Tibial artery (tissue), 4 donors: ENCODE data around the gene ACAT2.
A peak's percentile ranks its signal among the peaks of the same experiment; 100 is the strongest.
"Not testable (repeated sequence)": the region's sequence is repeated elsewhere in the genome, so short reads cannot be mapped to it uniquely, and the experiment has no call there.

Source experiments
- DNase-seq, 2 donors: peaks; one replicate each; pipeline ENCODE4 v3.0.0-alpha.2; 2019
- H3K27ac ChIP-seq, 2 donors: fragments of 200-600 bp; sonication (generic) in 1 of 2; 1 replicate in 1 of 2; 2 replicates in 1 of 2; pipeline ENCODE4 v1.5.1; 2018 to 2019; ENCODE audit warnings: mild to moderate bottlenecking in 1 of 2
- H3K27me3 ChIP-seq, 2 donors: fragments of 200-600 bp; sonication (generic) in 1 of 2; one replicate each; pipeline versions ENCODE4 v1.5.1 to v1.6.0; 2016 to 2019
- H3K36me3 ChIP-seq, 3 donors: fragments of 200-600 bp; sonication (generic) in 2 of 3; one replicate each; pipeline ENCODE4 v1.5.1; 2016 to 2019; ENCODE audit warnings: mild to moderate bottlenecking in 2 of 3
- H3K4me1 ChIP-seq, 4 donors: fragments of 200-600 bp; sonication (generic) in 2 of 4; 1 replicate in 3 of 4; 2 replicates in 1 of 4; pipeline ENCODE4 v1.5.1; 2016 to 2019
- H3K4me3 ChIP-seq, 2 donors: fragments of 200-600 bp; sonication (generic) in 1 of 2; 1 replicate in 1 of 2; 2 replicates in 1 of 2; pipeline ENCODE4 v1.5.1; 2018 to 2019; ENCODE audit warnings: mild to moderate bottlenecking in 2 of 2
- H3K9me3 ChIP-seq, 3 donors: fragments of 200-600 bp; sonication (generic) in 1 of 3; one replicate each; pipeline ENCODE4 v1.5.1; 2016 to 2019
- intact Hi-C: fragments of 100-400 bp; cut with DNase I; formaldehyde crosslinking; loops from one replicate; pipeline ENCODE4 v1.15.0; 2023; ENCODE audit warnings: low total_unique reads
- TF ChIP-seq, protein P1 (sequence below), 2 experiments: fragments of 200-600 bp in 1 of 2; fragments of 450-650 bp in 1 of 2; IDR thresholded peaks; one replicate each; pipeline ENCODE4 v1.5.1; 2017 to 2019; ENCODE audit warnings: antibody characterized with exemption in 2 of 2, mild to moderate bottlenecking in 1 of 2, moderate library complexity in 1 of 2

ACAT2 gene

DNA sequence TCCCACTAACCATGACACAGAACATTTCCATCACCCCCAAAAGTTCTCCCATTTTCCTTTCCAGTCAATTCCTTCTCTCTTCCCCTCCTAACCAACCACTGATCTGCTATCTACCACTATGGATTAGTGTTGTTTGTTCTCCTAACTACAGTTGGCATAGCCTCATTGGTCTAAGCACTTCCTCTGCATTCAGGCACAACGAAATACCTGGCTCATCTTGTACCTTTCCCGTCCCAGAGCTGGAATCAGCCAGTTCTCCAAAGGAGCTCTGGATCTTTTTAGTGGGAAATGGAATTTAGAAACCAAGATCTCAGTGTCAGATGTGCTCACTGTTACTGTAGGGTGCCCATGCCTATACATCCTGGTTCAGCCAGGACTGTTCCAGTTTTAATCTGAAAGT is 38.6 kb upstream of the ACAT2 start:
- no peak overlapping the region for H3K27ac ChIP-seq
- H3K27me3 ChIP-seq, result no peaks in the 10 kb centered on the region
- DNase-seq, result no peak
- intact Hi-C loops, result no loop called here
- H3K4me1 ChIP-seq, result peaks cover 0 to 12% (median 6%) of the 10 kb centered on the region in 4 donors
- TF ChIP-seq, protein P1, sequence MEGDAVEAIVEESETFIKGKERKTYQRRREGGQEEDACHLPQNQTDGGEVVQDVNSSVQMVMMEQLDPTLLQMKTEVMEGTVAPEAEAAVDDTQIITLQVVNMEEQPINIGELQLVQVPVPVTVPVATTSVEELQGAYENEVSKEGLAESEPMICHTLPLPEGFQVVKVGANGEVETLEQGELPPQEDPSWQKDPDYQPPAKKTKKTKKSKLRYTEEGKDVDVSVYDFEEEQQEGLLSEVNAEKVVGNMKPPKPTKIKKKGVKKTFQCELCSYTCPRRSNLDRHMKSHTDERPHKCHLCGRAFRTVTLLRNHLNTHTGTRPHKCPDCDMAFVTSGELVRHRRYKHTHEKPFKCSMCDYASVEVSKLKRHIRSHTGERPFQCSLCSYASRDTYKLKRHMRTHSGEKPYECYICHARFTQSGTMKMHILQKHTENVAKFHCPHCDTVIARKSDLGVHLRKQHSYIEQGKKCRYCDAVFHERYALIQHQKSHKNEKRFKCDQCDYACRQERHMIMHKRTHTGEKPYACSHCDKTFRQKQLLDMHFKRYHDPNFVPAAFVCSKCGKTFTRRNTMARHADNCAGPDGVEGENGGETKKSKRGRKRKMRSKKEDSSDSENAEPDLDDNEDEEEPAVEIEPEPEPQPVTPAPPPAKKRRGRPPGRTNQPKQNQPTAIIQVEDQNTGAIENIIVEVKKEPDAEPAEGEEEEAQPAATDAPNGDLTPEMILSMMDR (IDR thresholded peaks at IDR 0.05), result no peak
- no peaks in the 10 kb centered on the region for H3K36me3 ChIP-seq
- no peaks in the 10 kb centered on the region for H3K9me3 ChIP-seq
- no peak overlapping the region for H3K4me3 ChIP-seq

DNA sequence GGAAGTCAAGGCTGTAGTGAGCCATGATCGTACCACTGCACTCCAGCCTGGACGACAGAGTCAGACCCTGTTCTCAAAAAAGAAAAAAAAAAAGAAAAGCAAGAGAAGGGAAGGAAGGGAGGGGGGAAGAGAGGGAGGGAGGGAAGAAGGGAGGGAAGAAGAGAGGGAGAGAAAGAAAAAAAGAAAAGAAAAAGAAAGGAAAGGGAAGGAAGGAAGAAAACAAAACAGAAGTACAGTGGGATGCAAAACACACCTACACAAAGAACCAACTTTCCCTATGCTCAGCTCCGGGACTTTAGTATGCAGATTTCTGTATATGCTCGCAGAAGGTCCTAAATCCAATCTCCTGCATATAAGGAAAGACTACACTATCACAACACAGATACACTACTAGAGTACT is 37.1 kb upstream of the ACAT2 start:
- intact Hi-C loops, result loop anchor here (5.0 kb wide), 1 partner anchor 38 kb away; the partner anchor contains the start of gene ACAT2
- H3K4me1 ChIP-seq, result peaks cover 0 to 19% (median 11%) of the 10 kb centered on the region in 4 donors
- no peak overlapping the region for H3K27ac ChIP-seq
- H3K9me3 ChIP-seq, result no peaks in the 10 kb centered on the region
- no peak overlapping the region for H3K4me3 ChIP-seq
- TF ChIP-seq, protein P1 (IDR thresholded peaks at IDR 0.05), result no peak
- no peaks in the 10 kb centered on the region for H3K36me3 ChIP-seq
- H3K27me3 ChIP-seq, result no peaks in the 10 kb centered on the region
- no peak for DNase-seq

DNA sequence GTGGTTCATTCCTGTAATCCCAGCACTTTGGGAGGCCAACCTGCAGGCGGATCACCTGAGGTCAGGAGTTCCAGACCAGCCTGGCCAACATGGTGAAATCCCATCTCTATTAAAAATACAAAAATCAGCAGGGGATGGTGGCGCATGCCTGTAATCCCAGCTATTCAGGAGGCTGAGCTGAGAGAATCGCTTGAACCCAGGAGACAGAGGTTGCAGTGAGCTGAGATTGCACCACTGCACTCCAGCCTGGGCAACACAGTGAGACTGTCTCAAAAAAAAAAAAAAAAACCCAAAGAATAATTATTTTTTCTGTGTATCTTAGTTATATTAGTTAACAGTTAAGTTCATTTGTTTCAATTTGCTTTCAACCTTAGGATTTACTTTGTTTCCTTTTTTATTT is 36.6 kb upstream of the ACAT2 start:
- intact Hi-C loops, result loop anchor here (5.0 kb wide), 1 partner anchor 37 kb away; the partner anchor contains the start of gene ACAT2
- not testable (repeated sequence) for H3K36me3 ChIP-seq

DNA sequence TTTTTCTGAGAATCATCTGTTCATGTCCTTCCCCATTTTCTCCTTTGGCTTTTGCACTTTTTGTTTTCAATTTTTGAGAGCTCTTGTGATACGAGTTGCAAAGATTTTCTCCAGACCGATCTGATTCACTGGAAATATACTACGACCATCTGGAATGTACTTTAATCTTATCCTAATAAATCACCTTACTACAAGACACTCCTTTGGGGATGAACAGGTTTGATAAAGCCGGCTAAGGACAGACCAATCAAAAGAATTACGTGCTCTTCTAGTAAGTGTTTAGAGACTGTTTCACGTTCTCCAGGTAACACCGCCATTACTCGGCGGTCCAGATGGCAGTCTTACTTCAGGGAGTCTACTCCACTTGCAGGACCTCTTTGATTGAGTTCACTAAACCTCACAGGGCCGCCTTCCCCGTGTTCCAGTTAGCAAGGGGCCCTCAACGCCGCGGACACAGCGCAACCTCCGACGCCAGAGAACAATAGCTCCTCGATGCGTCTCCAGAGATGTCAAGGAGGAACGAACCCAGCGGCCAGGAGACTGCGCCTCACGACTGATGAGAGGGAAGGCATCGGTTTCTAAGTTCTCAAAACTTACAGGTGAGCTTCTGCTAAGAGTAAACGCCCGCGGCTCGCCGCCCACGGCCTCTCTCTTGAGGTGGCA is 35.5 kb upstream of the ACAT2 start:
- peak overlapping the region; percentile 99 for H3K27ac ChIP-seq
- H3K9me3 ChIP-seq, result no peaks in the 10 kb centered on the region
- no peaks in the 10 kb centered on the region for H3K27me3 ChIP-seq
- intact Hi-C loops, result loop anchor here (2.0 to 5.0 kb wide), 3 partner anchors 34 to 62 kb away; partner anchors contain the start of genes ACAT2, SOD2 and TCP1
- H3K36me3 ChIP-seq, result no peaks in the 10 kb centered on the region
- H3K4me3 ChIP-seq, result peak overlapping the region; percentile 84 to 96
- no peak for DNase-seq
- H3K4me1 ChIP-seq, result peaks cover 0 to 35% (median 20%) of the 10 kb centered on the region in 4 donors
- TF ChIP-seq, protein P1 (IDR thresholded peaks at IDR 0.05), result no peak

More for the DNA sequence above, 36.6 kb upstream of the ACAT2 start:
- peaks cover 0 to 23% (median 11%) of the 10 kb centered on the region in 4 donors for H3K4me1 ChIP-seq
- DNase-seq, H3K27ac ChIP-seq, H3K4me3 ChIP-seq, H3K9me3 ChIP-seq, H3K27me3 ChIP-seq: not testable (repeated sequence)

DNA sequence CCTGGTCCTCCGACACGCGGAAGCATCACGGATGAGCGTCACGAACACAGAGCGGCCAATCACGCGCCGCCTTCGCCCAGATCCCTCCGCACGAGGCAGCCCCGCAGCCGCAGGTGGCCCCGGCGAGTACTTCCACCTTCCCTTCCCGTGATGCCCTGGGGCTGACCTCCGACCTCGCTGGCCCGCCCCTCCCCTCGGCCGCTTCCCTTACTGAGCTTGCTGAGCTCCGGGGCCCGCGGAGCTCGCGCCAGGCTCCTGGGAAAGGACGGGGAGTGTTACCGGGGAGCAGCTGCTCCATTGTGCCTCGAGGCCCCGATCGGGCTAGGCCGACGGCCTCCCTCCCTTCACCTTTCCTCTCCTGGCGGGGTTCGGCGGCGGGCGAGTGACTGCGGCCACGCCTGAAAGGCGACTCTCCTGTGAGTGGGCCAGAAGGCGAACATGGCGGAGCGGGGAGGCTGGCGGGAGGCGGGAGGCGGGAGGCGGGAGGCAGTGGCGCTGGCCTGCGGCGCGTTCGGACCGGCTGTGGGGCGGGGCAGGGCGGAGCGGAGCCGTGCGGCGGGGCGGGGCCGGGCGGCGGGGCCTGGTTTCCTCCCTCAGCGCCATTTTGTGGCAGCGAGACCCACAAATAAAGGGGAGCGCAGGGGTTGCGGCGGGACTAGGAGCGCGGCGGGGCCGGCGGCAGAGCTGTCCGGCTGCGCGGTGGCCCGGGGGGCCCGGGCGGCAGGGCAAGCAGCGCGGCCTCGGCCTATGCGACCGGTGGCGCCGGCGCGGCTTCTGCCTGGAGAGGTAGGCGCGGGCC is 34.7 kb upstream of the ACAT2 start, which contains the start of gene WTAP:
Gene WTAP (plus strand): TSS at position 589 of the 799 bp plus-strand sequence. CDS start 8,760 bp downstream, outside the sequence.
- Histone ChIP-seq H3K4me3 (peak within 1 kb of the TSS; percentile 84 to 96), H3K27ac (peak within 1 kb of the TSS; percentile 99), H3K36me3 (no peaks in the 10 kb centered on the region), H3K27me3 (no peaks in the 10 kb centered on the region), H3K4me1 (peaks cover 0 to 42% (median 22%) of the 10 kb centered on the region in 4 donors), H3K9me3 (no peaks in the 10 kb centered on the region)
- TF ChIP-seq, protein P1 (IDR thresholded peaks at IDR 0.05), result no peak
- intact Hi-C loops, result loop anchor here (2.0 to 5.0 kb wide), 3 partner anchors 34 to 62 kb away; partner anchors contain the start of genes ACAT2, SOD2 and TCP1
- DNase-seq, result peak; percentile 93 to 98
